Measurements from ENCODE around the gene RGL1. TPM values are rescaled to one million over a fixed set of nuclear protein-coding genes. Genes with fewer than 3 reads are reported as not detected.

RGL1 gene
- total RNA-seq, 1 experiment from 2014 or later, result 0.92 TPM

- DNase-seq (ENCODE audit: low read depth, low spot score), result no peak
- H3K27ac ChIP-seq (ENCODE audit: low read length), result no peak overlapping the region
- POLR2A ChIA-PET, result no interaction called here
- no peaks in the 10 kb centered on the region for H3K4me1 ChIP-seq (ENCODE audit: control insufficient read depth, insufficient read depth, low read length)
- CTCF ChIA-PET, result no interaction called here
- intact Hi-C loops (cut with micrococcal nuclease; ENCODE audit: unreplicated experiment), result no loop called here
- H3K36me3 ChIP-seq (ENCODE audit: control insufficient read depth, insufficient read depth, low read length), result no peaks in the 10 kb centered on the region
- TF ChIP-seq TCF7L2 (IDR thresholded peaks at IDR 0.05; ENCODE audit: low read depth, low read length) (no peak), REST (IDR thresholded peaks at IDR 0.05; ENCODE audit: insufficient read depth in 1 of 2, low read depth in 2 of 2, low read length in 1 of 2) (no peak), SIN3A (IDR thresholded peaks at IDR 0.05; ENCODE audit: borderline replicate concordance, insufficient read depth, low read depth, low read length) (no peak), POLR2AphosphoS5 (IDR thresholded peaks at IDR 0.05; ENCODE audit: low read depth, low read length) (no peak)
- TF ChIP-seq, protein P1, sequence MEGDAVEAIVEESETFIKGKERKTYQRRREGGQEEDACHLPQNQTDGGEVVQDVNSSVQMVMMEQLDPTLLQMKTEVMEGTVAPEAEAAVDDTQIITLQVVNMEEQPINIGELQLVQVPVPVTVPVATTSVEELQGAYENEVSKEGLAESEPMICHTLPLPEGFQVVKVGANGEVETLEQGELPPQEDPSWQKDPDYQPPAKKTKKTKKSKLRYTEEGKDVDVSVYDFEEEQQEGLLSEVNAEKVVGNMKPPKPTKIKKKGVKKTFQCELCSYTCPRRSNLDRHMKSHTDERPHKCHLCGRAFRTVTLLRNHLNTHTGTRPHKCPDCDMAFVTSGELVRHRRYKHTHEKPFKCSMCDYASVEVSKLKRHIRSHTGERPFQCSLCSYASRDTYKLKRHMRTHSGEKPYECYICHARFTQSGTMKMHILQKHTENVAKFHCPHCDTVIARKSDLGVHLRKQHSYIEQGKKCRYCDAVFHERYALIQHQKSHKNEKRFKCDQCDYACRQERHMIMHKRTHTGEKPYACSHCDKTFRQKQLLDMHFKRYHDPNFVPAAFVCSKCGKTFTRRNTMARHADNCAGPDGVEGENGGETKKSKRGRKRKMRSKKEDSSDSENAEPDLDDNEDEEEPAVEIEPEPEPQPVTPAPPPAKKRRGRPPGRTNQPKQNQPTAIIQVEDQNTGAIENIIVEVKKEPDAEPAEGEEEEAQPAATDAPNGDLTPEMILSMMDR (IDR thresholded peaks at IDR 0.05), result no peak
- H3K9me3 ChIP-seq (ENCODE audit: control insufficient read depth, insufficient read depth, low read depth, low read length), result no peaks in the 10 kb centered on the region
- no peaks in the 10 kb centered on the region for H3K27me3 ChIP-seq (ENCODE audit: control insufficient read depth, insufficient read depth, low read length)
- no TSS peak for BruUV-seq (replicated peaks)
- in situ Hi-C loops (cut with HindIII; ENCODE audit: low pct_unique_long_range_greater_than_20kb, low sequenced_read_pairs), result no loop called here
- ATAC-seq, result no peak
- no peak overlapping the region for H3K4me3 ChIP-seq (ENCODE audit: low read depth in 2 of 2, low read length in 2 of 2)
Observed at GRCh38 chr1:183814121-183814681, 9.3 kb downstream of the RGL1 start.

- ATAC-seq (no peak), DNase-seq (ENCODE audit: low read depth, low spot score) (no peak)
- Histone ChIP-seq H3K9me3 (ENCODE audit: control insufficient read depth, insufficient read depth, low read depth, low read length) (no peaks in the 10 kb centered on the region), H3K4me1 (ENCODE audit: control insufficient read depth, insufficient read depth, low read length) (no peaks in the 10 kb centered on the region), H3K36me3 (ENCODE audit: control insufficient read depth, insufficient read depth, low read length) (no peaks in the 10 kb centered on the region), H3K27me3 (ENCODE audit: control insufficient read depth, insufficient read depth, low read length) (no peaks in the 10 kb centered on the region), H3K4me3 (ENCODE audit: low read depth in 2 of 2, low read length in 2 of 2) (no peak overlapping the region), H3K27ac (ENCODE audit: low read length) (no peak overlapping the region)
- CTCF ChIA-PET, result no interaction called here
- no TSS peak for BruUV-seq (replicated peaks)
- in situ Hi-C loops (cut with HindIII; ENCODE audit: low pct_unique_long_range_greater_than_20kb, low sequenced_read_pairs), result no loop called here
- intact Hi-C loops (cut with micrococcal nuclease; ENCODE audit: unreplicated experiment), result no loop called here
- POLR2A ChIA-PET, result no interaction called here
- TF ChIP-seq POLR2AphosphoS5 (IDR thresholded peaks at IDR 0.05; ENCODE audit: low read depth, low read length), result no peak
- TF ChIP-seq, protein P1 (IDR thresholded peaks at IDR 0.05), result no peak
Observed at GRCh38 chr1:183816110-183816509, 11.2 kb downstream of the RGL1 start.
